Stimulated activated CD8-positive, alpha-beta memory T cell treated with anti-CD3 and anti-CD28 coated beads, Interleukin-4, amount 100 ng/mL, for 48 hours (primary cell): Measurements from ENCODE around the gene FXYD1.
A peak's percentile ranks its signal among the peaks of the same experiment; 100 is the strongest.
"Not testable (repeated sequence)": the region's sequence is repeated elsewhere in the genome, so short reads cannot be mapped to it uniquely, and the experiment has no call there.

Experiments used
- DNase-seq: peaks from one replicate; pipeline ENCODE4 v3.0.0-alpha.2; 2020

The FXYD1 gene

GRCh38 chr19:35125749-35126623, 12.6 kb upstream of the FXYD1 start:
- DNase-seq: no peak

DNA sequence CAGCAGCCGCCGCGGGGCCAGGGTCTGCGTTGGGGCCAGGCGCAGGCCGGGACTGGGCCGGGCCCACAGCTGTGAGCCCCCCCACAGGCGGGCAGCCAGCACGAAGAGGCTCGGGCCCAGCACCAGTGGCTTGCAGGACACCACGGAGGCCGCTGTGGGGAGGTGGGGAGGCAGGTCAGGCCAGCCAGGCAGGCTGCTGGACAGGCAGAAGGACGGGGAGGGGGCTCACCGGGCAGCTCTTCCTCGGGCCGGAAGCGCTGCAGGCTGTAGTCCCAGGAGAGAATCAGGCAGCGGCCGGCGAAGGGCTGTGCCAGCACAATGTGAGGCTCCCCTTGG, 12.0 kb upstream of the FXYD1 start:
- DNase-seq: no peak

DNA sequence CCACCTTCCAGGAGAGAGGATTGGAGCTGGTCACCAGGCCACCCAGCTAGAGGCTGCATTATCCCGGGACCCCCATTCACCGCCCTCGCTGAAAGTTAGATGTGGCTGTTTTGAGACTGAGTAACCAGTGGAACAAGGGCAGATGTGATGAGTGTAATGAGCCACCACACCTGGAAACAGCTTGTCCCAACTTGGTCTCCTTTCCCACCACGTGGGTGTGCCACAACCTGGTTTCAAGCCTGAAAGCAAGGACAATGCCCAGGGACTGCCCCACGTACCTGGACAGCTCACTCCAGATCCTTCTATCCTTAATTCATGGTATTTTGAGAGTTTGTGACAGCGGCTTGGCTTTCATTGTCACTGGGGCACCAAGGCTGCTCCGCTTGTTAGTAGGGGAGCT, 10.8 kb upstream of the FXYD1 start:
- DNase-seq: no peak

GRCh38 chr19:35128398-35129057, 10.1 kb upstream of the FXYD1 start:
- DNase-seq: no peak

GRCh38 chr19:35129724-35130274, 8.8 kb upstream of the FXYD1 start:
- DNase-seq: not testable (repeated sequence)

GRCh38 chr19:35130761-35131720, 7.6 kb upstream of the FXYD1 start:
- no peak for DNase-seq

GRCh38 chr19:35132254-35132653, 6.4 kb upstream of the FXYD1 start:
- no peak for DNase-seq

DNA sequence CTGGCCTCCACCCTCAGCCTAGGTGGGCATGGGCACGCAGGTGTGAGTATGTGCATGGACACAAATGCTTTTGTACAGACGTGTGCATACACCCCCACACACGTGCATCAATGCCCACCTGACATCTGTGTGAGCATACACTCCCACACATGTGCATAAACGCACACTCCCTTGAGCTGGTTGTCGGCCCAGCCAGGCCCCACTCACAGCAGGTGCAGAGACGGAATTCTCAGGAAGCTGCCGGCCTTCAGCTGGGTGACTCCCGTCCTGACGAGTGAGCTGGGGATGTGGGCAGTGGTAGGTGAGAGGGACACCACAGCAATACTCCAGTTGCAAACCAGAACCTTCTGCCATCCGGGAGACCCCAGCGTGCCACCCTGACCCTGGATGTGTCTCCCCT, 4.8 kb upstream of the FXYD1 start:
- no peak for DNase-seq

DNA sequence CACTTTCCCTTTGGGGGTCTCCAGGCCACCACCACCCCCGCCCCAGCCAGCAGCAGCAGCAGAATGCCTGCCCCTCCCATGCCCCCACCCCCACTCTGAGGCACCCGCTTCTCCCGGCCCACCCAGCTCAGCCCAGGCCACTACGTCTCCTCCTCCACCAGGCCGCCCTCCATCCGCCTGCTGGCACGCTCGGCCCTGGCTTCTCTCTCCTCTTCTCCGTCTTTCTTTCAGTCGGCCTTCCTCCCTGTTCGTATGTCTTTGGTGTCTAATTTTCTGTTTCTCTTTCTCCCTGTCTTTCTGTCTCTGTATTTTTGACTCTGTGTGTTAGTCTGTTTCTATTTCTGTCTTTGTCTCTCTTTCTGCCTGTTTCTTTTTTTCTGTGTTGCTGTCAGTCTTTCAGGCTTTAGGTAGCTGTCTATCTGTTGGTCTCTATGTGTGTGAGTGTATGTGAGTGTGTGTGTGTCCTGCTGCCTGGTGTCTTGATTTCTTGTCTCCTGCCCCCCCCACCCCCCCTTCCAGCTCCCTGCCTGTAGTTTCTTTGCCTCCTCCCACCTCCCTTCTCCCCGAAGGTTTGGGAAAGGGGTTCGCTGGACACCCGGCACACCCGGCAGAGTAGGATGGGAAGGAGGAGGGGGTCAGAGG, 3.9 kb upstream of the FXYD1 start, which contains the start of gene LGI4:
Gene LGI4, minus strand, starts transcription at position 459 of the 642 bp plus-strand sequence. Its CDS starts 379 bp downstream, at position 80.
- DNase-seq: no peak

GRCh38 chr19:35135389-35135909, 3.2 kb upstream of the FXYD1 start:
- DNase-seq: peak; percentile 86

- DNase-seq: no peak
These were observed 2.4 kb upstream of the FXYD1 start for GRCh38 chr19:35136231-35136630.

DNA sequence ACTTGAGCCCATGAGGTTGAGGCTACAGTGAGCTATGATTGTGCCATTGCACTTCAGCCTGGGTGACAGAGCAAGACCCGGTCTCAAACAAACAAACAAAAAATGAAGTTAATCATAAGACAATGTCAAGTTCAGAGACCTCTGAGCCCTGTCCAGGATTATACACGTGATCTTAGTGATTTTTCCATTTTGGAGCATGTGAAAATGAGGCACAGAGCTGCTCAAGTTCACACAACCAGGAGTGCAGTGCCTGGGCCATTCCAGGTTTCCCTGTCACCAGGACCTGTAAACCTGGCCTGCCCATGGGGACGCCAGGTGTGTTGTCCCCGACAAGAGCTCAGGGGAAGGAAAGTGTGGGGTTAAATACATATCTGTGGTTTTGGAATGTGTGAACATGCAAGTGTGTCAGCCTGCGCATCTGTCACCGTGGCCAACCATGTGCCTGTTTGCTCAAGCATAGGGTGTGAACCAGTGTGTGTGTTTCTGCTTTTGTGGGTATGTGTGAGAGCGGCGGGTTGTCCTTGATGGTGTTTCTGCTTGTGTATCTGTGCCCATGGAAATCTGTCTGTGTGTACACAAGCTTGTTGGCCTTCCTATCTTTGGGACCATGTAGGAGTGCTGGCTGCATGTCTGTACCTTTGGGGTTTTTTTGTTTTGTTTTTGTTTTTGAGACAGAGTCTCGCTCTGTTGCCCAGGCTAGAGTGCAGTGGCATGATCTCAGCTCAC, 1.5 kb upstream of the FXYD1 start:
- no peak for DNase-seq

GRCh38 chr19:35140207-35140961, 1.8 kb downstream of the FXYD1 start:
- DNase-seq: no peak

- DNase-seq: peak; percentile 98
These were observed 2.6 kb downstream of the FXYD1 start for GRCh38 chr19:35140962-35141836.

- no peak for DNase-seq
These were observed 3.4 kb downstream of the FXYD1 start for GRCh38 chr19:35141837-35142605.

- peak; percentile 82 for DNase-seq
These were observed 4.1 kb downstream of the FXYD1 start for GRCh38 chr19:35142606-35143230.

DNA sequence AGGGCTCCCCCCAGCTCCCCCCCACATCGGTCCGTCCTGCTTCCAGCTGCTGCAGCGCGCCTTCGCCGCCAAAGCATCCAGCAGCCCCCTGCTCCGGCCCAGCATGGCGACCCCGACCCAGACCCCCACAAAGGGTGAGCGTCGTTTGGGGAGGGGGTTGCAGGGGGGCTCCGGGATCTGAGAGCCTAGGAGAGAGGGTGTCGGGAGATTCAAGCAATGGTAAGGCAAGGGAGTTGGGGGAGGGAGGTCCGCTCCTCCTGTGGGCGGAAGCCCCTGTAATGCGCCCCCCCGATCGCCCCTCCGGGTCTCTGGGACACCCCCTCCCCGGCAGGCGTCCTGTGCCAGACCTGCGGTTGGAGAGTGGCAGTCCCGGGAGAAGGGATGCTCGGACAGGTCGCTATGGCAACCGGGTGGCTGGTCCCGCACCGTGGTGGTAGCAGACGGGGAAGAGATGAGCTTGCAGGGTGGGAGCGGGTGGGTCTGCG, 4.6 kb downstream of the FXYD1 start, which contains the start of gene FXYD7:
Gene FXYD7, plus strand, starts transcription at position 25 of the 485 bp plus-strand sequence. Its CDS starts 79 bp downstream, at position 104.
- DNase-seq: no peak

DNA sequence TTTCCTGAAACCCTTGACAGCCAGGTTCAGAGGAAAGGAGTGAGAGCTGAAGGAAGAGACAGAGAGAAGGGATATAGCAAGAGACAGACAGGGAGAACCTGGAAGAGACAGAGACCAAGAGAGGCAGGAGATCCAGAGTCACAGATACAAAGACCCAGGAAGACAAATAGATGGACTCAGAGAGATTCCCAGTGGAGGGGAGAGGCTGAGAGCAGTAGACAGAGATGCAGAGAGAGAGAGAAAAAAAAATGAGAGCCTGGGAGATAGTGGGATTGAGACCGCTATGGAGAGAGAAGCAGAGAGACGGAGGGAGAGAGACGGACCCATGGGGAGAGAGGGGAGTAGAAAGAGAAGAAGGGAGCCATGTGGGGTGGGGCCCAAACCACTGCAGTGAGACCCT, 5.2 kb downstream of the FXYD1 start:
- no peak for DNase-seq
